Cardiac septum (tissue), 1 donor: ENCODE measurements around the gene CBFA2T2. TPM values are rescaled to one million over a fixed set of nuclear protein-coding genes. Genes with fewer than 3 reads are reported as not detected.
"Not testable (repeated sequence)": the region's sequence is repeated elsewhere in the genome, so short reads cannot be mapped to it uniquely, and the experiment has no call there.

Experiments used
- DNase-seq: peaks from one replicate; pipeline ENCODE4 v3.0.0-alpha.2; 2020; ENCODE audit warnings: low spot score
- intact Hi-C: fragments of 100-400 bp; cut with DNase I; formaldehyde crosslinking; loops from one replicate; pipeline ENCODE4 v1.14.0; 2022
- total RNA-seq: library from RNA; stranded (reverse); fragmentation: NEBNext Ultra II Directional; extraction: Animal tissue kit (Norgen Biotek cat#: 25700); gene quantifications from one replicate; pipeline ENCODE4 v1.2.1, GENCODE V29; 2021
- donor health status: DM: no; HTN: no; CAD: no.

The CBFA2T2 gene
- total RNA-seq, 1 donor from 2014 or later: 11.2 TPM

DNA sequence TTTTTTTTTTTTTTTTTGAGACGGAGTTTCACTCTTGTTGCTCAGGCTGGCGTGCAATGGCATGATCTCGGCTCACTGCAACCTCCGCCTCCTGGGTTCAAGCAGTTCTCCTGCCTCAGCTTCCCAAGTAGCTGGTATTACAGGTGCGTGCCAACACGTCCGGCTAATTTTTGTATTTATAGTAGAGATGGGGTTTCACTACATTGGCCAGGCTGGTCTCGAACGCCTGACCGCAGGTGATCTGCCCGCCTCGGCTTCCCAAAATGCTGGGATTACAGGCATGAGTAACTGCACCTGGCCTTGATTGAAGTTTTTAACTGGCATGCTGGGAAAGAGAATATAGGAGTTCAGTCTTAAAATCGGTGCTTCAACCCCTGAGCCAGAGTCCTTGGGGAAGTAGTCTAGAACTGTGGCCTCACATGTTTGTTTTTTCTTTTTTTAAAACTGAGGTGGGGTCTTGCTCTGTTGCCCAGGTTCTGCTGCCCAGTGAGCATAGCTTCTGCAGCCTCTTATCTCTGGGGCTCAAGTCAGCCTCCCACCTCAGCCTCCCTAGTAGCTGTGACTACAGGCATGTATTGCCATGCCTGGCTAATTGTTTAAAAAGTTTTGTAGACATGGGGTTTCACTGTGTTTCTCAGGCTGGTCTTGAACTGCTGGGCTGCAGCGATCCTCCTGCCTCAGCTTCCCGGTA lies 3.3 kb downstream of the CBFA2T2 start:
- intact Hi-C loops: no loop called here
- DNase-seq: no peak

DNA sequence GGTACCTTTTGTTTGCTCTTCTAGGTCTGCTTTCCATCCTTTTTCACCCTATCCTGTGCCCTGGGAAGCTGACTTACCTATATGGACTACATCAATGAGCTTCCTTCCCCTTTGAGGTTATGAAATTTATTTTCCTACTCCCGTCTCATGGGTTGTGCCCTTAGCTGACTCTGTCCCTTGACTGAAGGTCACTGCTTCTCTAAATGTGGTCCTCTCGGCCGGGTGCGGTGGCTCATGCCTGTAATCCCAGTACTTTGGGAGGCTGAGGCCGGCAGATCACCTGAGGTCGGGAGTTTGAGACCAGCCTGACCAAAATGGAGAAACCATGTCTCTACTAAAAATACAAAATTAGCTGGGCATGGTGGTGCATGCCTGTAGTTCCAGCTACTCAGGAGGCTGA lies 6.9 kb downstream of the CBFA2T2 start:
- intact Hi-C loops: not testable (repeated sequence)
- DNase-seq: peak; percentile 6

DNA sequence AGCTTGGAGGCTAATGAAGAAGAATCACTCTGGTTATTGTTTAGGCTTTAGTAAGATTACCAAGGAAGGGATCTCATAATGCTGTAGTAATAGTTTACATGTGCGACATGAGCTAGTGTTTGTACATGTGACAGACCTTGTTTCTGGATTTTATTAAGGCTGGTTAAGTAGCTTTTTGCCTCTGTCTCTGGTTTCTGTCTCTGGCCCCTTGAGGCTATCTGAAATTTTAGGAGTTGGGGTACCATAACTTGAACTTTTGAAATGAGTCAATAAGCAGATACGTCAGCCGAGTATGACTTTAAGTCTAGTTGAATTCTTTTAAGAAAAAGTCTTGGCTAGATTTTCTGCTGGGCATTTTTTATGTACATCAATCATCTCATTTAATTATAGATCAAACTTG lies 9.5 kb downstream of the CBFA2T2 start:
- DNase-seq: no peak
- intact Hi-C loops: no loop called here

DNA sequence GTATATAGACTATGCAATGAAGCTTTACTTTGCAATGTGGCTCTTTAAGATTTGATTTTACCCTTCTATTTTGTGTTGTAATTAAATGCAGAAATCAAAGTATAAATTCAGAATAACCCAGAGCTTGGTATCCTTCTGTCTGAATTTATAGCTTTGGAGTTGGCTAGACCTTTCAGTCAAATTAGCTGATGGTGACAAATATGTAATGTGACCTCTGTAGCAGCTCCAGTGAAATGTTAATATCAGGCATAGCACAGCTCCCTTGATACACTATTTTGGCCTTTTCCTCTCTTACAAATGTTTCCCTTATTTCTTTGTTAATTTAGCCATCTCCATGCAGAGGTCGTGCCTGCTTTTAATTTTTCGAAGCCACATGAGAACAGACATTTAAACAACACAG lies 11.1 kb downstream of the CBFA2T2 start:
- DNase-seq: no peak
- intact Hi-C loops: no loop called here

DNA sequence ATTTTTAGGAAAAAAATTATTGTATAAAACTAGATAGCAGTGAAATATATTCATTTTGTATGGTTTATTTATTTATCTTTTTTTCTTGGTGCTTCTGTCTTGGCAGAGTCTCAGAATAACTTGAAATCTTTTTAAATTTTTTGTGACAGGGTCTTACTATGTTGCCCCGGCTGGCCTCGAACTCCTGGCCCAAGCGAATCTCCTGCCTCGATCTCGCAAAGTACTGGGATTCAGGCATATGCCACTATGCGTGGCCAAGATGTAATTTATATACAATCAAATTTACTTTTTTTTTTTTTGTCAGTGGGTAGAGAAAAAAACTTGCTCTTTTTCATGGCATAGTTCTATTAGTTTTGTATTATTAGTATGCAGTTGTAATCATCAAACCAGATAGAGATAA lies 13.7 kb downstream of the CBFA2T2 start:
- no peak for DNase-seq
- intact Hi-C loops: no loop called here

DNA sequence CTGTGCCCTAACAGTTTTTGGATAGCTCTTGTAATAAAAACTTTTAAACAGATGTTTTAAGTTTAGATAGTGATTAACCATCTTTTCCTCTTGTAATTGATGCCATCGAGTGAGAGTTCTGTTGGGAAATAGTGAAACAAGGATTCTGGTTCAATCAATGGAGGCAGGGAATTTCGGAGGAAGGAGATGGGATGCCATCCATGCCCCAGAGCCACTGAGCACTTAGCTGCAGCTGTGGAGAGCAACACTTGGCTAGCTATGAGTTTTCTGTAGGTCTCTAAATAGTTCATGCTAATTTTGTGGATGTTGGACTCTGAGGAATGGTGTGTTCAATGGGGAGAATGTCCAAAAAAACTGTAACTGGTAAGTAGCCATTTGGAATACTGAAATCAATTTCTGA lies 16.7 kb downstream of the CBFA2T2 start:
- no peak for DNase-seq
- intact Hi-C loops: no loop called here

DNA sequence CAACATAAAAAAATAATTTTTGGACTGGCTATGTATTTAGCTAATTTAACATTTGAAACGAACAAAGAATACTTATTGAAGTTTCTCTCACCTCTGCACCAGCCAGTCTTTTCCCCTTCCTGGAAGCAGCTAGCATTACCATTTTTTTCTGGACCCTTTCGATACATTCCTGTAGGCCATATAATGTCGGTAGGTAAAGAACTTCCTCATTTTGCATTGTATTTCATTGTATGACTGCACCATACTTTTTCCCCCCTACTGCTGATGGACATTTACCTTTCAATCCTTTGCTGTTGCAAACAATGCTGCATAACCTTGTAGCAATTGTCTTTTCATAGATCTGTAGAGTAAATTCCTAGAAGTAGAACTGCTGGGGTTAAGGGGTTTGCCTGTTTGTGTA lies 17.6 kb downstream of the CBFA2T2 start:
- no peak for DNase-seq
- intact Hi-C loops: no loop called here

DNA sequence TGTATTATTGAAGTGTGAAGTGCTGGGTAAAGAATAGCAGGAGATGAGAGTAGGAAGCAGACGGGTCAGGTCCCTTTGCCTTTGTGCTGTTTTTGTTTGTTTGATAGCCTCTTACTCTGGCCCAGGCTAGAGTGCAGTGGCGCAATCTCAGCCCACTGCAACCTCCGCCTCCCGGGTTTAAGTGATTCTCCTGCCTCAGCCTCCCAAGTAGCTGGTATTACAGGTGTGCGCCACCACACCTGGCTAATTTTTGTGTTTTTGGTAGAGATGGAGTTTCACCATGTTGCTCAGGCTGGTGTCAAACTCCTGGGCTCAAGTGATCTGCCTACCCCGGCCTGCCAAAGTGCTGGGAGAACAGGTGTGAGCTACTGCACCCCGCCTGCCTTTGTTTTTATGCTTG lies 18.1 kb downstream of the CBFA2T2 start:
- DNase-seq: not testable (repeated sequence)

DNA sequence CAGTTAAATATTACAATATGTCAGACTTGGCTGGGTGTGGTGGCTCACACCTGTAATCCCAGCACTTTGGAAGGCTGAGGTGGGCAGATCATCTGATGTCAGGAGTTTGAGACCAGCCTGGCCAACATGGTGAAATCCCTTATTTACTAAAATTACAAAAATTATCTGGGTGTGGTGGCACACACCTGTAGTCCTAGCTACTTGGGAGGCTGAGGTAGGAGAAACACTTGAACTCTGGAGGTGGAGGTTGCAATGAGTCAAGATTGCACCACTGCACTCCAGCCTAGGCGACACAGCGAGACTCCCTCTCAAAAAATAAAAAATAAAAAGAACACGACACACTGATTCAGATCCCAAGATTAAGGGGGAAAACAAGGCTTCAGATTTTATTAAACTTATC lies 19.2 kb downstream of the CBFA2T2 start:
- intact Hi-C loops, DNase-seq: not testable (repeated sequence)

More for the DNA sequence above, 18.1 kb downstream of the CBFA2T2 start:
- intact Hi-C loops: not testable (repeated sequence)

DNA sequence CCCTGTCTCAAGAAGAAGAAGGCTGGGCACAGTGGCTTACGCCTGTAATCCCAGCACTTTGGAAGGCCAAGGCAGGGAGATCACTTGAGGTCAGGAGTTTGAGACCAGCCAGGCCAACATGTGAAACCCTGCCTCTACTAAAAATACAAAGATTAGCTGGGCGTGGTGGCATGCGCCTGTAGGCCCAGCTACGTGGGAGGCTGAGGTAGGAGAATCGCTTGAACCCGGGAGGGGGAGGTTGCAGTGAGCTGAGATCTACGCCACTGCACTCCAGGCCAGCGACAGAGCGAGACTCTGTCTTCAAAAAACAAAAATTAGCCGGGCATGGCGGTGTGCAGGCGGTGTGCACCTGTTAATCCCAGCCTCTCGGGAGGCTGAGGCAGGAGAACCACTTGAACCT lies 22.0 kb downstream of the CBFA2T2 start:
- DNase-seq, intact Hi-C loops: not testable (repeated sequence)

DNA sequence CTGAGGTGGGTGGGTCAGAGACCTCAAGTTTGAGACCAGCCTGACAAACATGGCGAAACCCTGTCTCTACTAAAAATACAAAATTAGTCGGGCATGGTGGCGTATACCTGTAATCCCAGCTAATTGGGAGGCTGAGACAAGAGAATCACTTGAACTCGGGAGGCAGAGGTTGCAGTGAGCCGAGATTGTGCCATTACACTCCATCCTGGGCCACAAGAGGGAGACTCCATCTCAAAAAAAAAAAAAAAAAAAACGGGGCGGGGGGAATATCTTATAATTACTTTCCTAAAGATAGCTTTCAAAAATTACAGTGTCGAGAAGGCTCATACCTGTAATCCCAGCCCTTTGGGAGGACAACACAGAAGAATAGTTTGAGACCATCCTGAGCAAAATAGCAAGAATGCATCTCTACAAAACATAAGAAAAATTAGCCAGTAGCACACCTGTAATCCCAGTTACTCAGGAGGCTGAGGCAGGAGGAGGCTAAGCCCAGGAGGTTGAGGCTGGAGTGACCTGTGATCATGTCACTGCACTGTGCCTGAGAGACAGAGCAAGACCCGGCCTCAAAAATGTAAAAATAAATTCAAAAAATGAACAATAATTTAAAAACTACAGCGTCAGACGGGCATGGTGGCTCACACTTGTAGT lies 25.8 kb downstream of the CBFA2T2 start:
- intact Hi-C loops: no loop called here
- DNase-seq: no peak

DNA sequence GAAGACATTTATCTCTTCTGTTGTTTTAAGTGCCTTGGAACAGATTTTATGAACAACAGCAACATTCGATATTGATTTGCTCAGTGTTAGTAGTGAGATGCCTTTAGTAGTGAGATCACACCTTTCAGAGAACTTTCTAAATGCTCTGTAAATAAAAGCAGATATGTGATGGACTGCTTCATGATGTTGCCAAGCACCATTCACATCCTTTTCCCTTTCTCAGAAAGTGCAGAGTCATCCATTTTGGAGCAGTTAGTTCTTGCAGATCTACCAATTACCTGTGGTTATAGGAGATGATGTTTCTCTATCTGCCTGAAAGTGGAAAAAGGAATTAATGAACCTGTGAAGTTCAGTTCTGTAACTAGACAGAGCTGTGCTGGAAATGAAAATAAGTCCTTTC lies 27.0 kb downstream of the CBFA2T2 start:
- DNase-seq: no peak
- intact Hi-C loops: no loop called here

DNA sequence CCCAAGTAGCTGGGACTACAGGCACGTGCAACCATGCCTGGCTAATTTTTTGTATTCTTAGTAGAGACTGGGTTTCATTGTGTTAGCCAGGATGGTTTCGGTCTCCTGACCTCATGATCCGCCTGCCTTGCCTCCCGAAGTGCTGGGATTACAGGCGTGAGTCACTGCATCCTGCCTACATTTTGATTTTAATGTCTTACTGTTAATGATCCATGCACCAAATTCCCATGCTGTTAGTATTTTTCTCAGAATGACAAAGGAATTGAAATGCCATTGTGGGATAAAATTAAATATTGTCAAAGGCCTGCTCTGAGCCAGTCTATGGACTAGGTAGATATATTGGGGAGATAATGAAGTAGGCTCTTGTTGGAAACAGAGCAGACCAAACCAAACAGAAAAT lies 28.2 kb downstream of the CBFA2T2 start:
- DNase-seq: no peak
- intact Hi-C loops: no loop called here

DNA sequence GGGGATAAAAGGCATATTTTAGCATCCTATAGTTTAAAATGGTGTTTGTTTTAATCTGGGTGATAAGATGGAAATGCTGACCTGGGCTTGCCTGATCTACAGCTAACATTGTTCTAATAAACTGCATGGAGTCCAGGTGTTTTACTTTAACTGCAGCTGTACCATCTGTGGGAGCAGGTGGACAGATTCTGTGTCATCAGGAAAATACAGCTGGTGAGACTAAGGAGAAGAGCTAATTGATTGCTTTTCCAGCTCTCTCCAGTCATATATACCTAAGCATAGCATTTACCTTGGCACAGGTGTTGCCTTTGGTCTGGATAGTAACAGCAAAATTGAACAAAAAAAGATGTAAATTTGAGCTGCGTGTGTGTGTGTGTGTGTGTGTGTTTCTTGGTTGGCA lies 31.6 kb downstream of the CBFA2T2 start:
- intact Hi-C loops: no loop called here
- no peak for DNase-seq

DNA sequence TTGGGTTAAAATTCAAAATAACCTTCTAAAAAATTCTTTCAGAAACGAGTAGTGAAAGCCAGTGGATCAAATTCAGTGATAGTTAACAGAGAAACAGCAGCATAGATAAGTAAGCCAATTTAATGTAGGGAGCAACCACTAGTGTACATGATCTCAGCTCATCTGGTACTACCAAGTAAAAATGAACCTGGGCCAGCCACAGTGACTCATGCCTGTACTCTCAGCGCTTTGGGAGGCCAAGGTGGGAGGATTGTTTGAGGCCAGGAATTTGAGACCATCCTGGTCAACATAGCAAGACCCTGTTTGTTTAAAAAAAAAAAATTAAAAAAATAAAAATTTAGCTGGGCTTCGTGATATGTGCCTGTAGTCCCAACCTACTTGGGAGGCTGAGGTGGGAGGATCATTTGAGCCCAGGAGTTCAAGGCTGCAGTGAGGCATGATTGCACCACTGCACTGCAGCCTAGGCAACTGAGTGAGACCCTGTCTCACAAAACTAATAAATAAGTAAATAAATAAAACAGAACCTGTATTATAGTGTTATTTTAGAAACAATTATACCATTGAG lies 32.4 kb downstream of the CBFA2T2 start:
- no peak for DNase-seq
- intact Hi-C loops: no loop called here

DNA sequence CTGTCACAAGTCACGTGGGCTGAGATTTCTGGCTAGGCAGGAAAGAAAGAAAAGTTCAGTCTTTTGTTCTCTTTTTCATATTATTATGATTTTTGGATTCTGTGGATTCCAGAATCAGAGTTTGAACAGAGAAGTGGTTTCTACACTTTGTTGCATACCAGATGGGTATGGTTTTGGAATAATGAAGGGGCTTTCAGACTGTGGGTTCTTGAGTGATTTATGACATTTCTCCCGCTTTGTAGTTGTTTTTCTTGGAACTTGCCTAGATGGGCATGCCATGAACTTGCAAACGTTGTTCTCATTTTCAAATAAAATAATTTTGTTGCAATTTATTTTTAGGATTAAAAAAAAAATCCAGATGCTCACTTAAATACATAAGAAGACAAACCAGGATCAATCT lies 34.4 kb downstream of the CBFA2T2 start:
- DNase-seq: no peak
- intact Hi-C loops: no loop called here

DNA sequence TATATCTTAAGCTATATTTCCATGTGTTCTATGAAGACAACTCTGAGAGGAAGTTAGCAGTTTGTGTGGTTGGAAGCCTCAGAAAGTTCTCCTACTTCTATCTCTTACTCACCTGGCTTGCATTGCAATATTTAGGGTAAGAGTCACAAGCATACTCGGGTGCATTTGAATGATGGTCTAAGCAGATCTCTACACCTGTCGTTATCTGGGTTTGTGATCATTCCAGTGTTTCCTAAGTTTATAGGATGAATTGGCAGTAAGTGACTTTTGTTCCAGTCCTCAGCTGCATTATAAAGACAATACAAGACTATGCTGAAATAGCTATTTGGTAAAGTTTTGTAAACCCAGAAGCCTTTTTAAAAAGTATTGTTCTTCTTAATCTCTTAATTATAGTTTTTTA lies 36.9 kb downstream of the CBFA2T2 start:
- no peak for DNase-seq
- intact Hi-C loops: no loop called here

DNA sequence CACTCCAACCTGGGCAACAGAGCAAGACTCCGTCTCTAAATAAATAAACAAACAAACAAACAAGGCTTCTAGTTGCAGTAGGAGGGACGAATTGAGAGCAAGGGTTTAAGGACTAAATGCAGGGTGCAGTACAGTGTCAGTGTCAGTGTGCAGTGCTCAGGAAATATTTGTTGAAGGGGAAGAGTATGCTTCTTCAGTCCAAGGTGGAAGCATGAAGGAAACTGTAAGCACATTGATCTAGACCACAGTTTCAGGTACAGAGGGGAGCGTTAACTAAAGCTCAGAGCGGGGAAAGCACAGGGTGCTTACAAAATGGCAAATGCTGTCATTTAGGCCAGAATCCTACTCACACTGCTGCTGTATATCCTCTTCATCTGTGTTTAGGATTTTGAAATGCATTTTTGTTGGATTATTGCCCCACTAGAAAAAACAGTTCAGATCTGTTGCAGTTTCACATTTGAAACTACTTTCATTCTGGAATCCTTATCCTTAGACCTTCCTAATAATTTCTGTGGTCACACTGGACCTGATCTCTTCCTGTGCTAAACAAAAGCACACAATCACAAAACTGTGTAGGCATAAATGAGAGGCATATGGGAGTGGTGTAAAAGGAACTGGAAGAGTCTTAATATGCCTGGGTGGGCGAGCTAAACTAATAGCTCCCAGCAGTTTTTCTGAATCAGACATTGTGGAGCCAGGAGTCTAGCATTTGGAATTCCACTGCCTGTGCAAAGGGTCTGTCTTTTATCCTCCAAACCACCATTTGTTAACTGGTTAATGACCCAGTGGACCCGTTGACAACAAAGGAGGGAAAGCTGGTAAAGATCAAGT lies 41.4 kb downstream of the CBFA2T2 start:
- DNase-seq: no peak
- intact Hi-C loops: no loop called here

DNA sequence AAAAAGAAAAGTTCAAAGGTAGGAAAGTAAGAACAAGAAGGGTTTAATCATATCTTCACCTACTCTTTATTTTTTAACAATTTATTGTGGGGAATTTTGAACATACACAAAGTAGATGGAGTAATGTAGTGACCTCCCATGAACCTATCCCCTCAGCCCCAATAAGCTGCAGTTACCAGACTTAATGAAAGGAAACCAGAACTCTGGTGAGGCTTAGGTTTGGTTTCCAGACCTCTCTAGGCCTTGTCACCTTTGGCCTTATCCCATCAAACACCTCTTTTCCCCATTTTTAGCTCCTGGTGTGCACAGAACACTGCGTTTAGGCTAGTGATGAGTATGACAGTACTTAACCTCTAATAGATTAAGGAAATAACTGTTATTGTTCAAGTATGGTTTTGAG lies 42.0 kb downstream of the CBFA2T2 start:
- no peak for DNase-seq
- intact Hi-C loops: no loop called here

DNA sequence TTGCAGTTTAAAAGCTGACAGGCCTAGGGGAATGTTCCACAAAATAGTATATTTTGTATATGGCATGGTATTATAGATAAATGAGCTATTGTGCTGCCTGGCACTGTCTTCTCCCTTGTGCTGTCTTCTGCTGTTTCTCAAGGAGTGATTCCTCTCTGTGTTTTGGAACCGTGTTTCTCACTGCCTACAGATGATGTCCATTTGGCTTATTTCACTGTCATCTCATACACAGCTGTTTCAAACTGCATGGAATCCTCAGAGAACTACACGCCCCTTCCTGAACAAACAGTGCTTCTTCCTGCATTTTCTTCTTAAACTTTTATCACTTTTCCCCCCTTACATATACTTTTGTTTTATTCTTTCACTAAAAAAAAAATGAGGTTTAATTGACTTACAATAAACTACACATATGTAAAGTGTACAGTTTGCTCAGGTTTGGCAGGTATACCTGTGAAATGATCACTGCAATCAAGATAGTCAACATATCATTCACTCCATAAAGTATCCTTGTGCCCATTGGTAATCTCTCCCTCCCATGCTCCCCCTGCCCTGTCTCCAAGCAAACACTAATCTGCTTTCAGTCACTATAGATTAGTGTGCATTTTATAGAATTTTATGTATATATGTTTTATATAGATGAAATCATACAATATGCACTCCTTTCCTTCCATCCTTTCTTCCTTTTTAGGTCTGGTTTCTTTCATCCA lies 43.0 kb downstream of the CBFA2T2 start:
- intact Hi-C loops: no loop called here
- no peak for DNase-seq
